ENCODE results near the gene FAM222B. TPM values are rescaled to one million over a fixed set of nuclear protein-coding genes. Genes with fewer than 3 reads are reported as not detected.
"Not testable (repeated sequence)": the region's sequence is repeated elsewhere in the genome, so short reads cannot be mapped to it uniquely, and the experiment has no call there.

Gene FAM222B
- 16.9 TPM for total RNA-seq
- long read RNA-seq, partial matches to known transcripts: 0 of 10 reads
- long read RNA-seq, other reads (novel, unspliced or antisense): 5 of 10 reads

GRCh38 chr17:28842282-28843012, at the start of gene FAM222B:
TSS of gene FAM222B (minus strand) at chr17:28842790. CDS start at chr17:28766667, 76,123 bp downstream.
- DNase-seq (ENCODE audit: missing footprints): peak; percentile 93
- peak; percentile 100 for ATAC-seq
- intact Hi-C loops (cut with DNase I): loop anchor here (10.0 kb wide), 1 partner anchor 78 kb away; no protein-coding TSS in a partner anchor

- ATAC-seq (no peak), DNase-seq (ENCODE audit: missing footprints) (no peak)
- intact Hi-C loops (cut with DNase I): no loop called here
These were observed 49.4 kb upstream of the FAM222B start for GRCh38 chr17:28892024-28892423.

GRCh38 chr17:28891201-28891600, 48.6 kb upstream of the FAM222B start:
- ATAC-seq: no peak
- intact Hi-C loops (cut with DNase I): no loop called here

GRCh38 chr17:28889996-28890395, 47.4 kb upstream of the FAM222B start:
- DNase-seq (ENCODE audit: missing footprints) (no peak), ATAC-seq (no peak)
- intact Hi-C loops (cut with DNase I): no loop called here

More at GRCh38 chr17:28891201-28891600, 48.6 kb upstream of the FAM222B start:
- no peak for DNase-seq (ENCODE audit: missing footprints)

GRCh38 chr17:28888832-28889231, 46.2 kb upstream of the FAM222B start:
- no peak for DNase-seq (ENCODE audit: missing footprints)
- no peak for ATAC-seq
- intact Hi-C loops (cut with DNase I): no loop called here

GRCh38 chr17:28887871-28888471, 45.4 kb upstream of the FAM222B start:
- no peak for ATAC-seq

GRCh38 chr17:28885951-28886350, 43.4 kb upstream of the FAM222B start:
- intact Hi-C loops (cut with DNase I): no loop called here
- ATAC-seq (no peak), DNase-seq (ENCODE audit: missing footprints) (no peak)

More at GRCh38 chr17:28887871-28888471, 45.4 kb upstream of the FAM222B start:
- no peak for DNase-seq (ENCODE audit: missing footprints)
- intact Hi-C loops (cut with DNase I): no loop called here

GRCh38 chr17:28885363-28885762, 42.8 kb upstream of the FAM222B start:
- DNase-seq (ENCODE audit: missing footprints): no peak
- ATAC-seq: peak; percentile 13
- intact Hi-C loops (cut with DNase I): no loop called here

- no peak for DNase-seq (ENCODE audit: missing footprints)
- intact Hi-C loops (cut with DNase I): no loop called here
- ATAC-seq: no peak
These were observed 41.5 kb upstream of the FAM222B start for GRCh38 chr17:28883967-28884702.

- DNase-seq (ENCODE audit: missing footprints) (no peak), ATAC-seq (no peak)
- intact Hi-C loops (cut with DNase I): no loop called here
These were observed 39.7 kb upstream of the FAM222B start for GRCh38 chr17:28882154-28882895.

GRCh38 chr17:28881533-28882056, 39.0 kb upstream of the FAM222B start:
- ATAC-seq (no peak), DNase-seq (ENCODE audit: missing footprints) (no peak)
- intact Hi-C loops (cut with DNase I): no loop called here

GRCh38 chr17:28880572-28880945, 38.0 kb upstream of the FAM222B start:
- intact Hi-C loops (cut with DNase I): no loop called here
- DNase-seq (ENCODE audit: missing footprints) (no peak), ATAC-seq (peak; percentile 38)

GRCh38 chr17:28879886-28880571, 37.4 kb upstream of the FAM222B start:
- intact Hi-C loops (cut with DNase I): no loop called here
- no peak for ATAC-seq
- no peak for DNase-seq (ENCODE audit: missing footprints)

- no peak for ATAC-seq
- intact Hi-C loops (cut with DNase I): no loop called here
- DNase-seq (ENCODE audit: missing footprints): no peak
These were observed 36.4 kb upstream of the FAM222B start for GRCh38 chr17:28878981-28879380.

GRCh38 chr17:28878158-28878910, 35.7 kb upstream of the FAM222B start:
- ATAC-seq: no peak
- intact Hi-C loops (cut with DNase I): no loop called here
- DNase-seq (ENCODE audit: missing footprints): no peak

- intact Hi-C loops (cut with DNase I); ATAC-seq; DNase-seq (ENCODE audit: missing footprints): not testable (repeated sequence)
These were observed 34.6 kb upstream of the FAM222B start for GRCh38 chr17:28877150-28877711.

Measured in Right ventricle myocardium inferior (tissue), 1 donor.